Measurements from ENCODE around the gene UNC119.
A peak's percentile ranks its signal among the peaks of the same experiment; 100 is the strongest.

Gene UNC119

GRCh38 chr17:28572259-28573039, 20.0 kb upstream of the UNC119 start:
- DNase-seq = no peak

- DNase-seq = peak; percentile 94 to 96
Observed at GRCh38 chr17:28571361-28572122, 19.1 kb upstream of the UNC119 start, which contains the start of gene PIGS. Gene PIGS, minus strand, starts transcription at chr17:28571524. Its CDS starts 28 bp downstream, at chr17:28571496.

GRCh38 chr17:28570716-28571360, 18.4 kb upstream of the UNC119 start:
- peak; percentile 40 to 47 for DNase-seq

DNA sequence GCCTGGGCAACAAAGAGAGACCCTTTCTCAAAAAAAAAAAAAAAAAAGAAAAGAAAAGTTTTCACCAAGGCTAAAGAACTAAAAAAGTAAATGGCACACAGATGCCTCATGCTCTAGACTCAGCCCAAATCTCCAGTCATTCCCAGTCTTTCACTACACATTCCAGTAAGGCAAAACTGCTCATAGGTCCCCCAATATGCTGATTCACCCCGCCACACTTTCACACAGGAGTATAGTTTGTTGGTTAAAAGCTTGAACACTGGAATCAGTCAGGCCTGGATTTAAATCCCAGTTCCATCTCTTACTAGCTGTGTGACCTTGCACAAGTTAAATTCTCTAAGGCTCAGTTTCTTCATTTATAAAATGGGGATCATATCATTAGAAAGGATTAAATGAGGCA, 17.0 kb upstream of the UNC119 start:
- DNase-seq = no peak

DNA sequence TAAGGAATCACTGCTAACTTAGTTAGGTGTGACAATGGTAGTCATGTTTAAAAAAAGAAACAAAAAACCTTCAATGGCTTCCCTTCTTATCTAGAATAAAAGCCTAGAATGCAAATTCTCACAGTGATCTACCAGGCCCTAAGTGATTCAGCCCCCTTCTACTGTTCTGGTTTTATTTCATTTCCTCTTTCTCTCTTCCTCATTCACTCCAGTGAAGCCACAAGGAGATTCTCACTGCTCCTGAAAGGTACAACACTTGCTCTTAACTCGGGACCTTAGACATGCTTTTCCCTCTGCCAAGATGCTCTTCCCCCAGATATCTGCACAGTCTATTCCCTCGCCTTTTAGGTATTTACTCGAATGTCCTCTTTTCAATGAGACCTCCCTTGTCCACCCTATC, 15.2 kb upstream of the UNC119 start:
- no peak for DNase-seq

- DNase-seq = no peak
Observed at GRCh38 chr17:28563475-28563874, 11.1 kb upstream of the UNC119 start.

DNA sequence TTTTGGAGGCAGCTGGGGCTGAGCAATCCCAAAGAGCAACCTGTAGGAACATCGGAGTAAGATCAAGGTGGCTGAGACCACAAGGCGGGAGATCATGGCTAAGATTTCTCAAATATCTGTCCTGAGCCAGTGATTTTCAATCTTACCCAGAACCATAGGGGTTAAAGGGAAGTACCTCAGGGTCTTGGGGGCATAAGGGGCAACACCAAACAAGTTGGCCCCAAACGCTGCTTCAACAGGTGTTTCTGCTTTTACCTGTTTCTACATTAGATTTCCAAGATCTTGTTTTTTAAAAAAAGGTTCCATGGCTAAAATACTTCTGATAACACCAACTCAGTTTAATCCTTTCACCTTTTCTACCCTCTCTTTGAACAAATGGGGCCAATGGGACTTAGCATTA, 2.6 kb upstream of the UNC119 start:
- no peak for DNase-seq

- no peak for DNase-seq
Observed at GRCh38 chr17:28554565-28554964, 2.1 kb upstream of the UNC119 start.

- no peak for DNase-seq
Observed at GRCh38 chr17:28553000-28553505, 629 bp upstream of the UNC119 start.

DNA sequence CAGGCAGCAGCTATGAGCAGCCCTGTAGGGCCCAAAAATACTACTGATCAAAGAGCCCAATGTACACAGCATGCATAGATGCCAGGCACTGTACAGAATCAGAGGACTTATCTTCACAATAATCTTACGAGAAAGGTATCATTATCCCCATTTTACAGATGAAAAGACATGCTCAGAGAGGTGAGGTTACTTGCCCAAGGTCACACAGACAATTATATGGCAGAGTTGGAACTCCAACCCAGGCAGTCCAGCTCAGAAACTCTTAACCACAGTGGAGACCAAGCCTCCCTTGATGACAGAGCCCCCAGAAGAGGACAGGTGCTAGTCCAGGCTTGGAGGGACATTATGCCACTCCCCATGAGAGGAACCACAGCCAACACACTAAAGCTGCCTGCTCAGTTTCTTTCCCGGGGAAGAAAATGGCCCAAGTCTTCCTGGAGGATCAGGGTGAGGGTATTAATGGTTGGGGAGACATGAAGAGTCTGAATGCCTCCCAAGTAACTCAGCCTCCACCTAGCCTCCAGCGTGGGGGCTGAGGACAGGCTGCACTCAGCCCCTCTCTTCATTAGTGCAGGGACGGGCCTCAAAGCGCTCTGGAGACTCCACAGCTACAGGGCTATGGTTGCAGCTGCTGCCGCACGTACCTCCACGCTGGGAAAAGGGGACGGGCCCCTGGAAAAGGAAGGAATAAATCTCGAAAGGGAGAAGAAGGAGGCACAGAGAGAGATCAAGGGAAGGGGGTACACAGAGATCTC, 826 bp downstream of the UNC119 start:
- no peak for DNase-seq

DNA sequence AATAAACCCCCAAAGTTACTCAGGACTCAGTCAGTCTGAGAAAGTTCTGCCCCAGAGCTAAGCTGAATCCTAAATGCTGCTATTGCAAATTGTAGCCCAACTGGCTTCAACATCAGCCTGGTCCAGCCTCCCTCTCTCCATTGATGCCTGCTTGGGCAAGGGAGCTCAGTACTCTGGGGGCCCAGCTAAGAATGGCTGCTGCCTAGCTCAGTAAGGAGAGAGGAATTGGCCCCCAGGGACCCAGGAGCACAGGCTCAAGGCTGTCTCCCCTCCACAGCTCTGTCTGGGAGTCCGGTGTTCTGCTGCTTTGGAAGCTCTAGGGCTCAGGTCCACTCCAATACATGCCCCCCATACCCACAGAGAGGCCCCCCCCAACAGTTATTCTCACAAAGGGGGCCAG, 1.6 kb downstream of the UNC119 start:
- no peak for DNase-seq

GRCh38 chr17:28549236-28550132, 2.9 kb downstream of the UNC119 start:
- no peak for DNase-seq

- no peak for DNase-seq
Observed at GRCh38 chr17:28548417-28549130, 3.9 kb downstream of the UNC119 start.

GRCh38 chr17:28547623-28548416, 4.6 kb downstream of the UNC119 start:
- peak; percentile 51 to 65 for DNase-seq

DNA sequence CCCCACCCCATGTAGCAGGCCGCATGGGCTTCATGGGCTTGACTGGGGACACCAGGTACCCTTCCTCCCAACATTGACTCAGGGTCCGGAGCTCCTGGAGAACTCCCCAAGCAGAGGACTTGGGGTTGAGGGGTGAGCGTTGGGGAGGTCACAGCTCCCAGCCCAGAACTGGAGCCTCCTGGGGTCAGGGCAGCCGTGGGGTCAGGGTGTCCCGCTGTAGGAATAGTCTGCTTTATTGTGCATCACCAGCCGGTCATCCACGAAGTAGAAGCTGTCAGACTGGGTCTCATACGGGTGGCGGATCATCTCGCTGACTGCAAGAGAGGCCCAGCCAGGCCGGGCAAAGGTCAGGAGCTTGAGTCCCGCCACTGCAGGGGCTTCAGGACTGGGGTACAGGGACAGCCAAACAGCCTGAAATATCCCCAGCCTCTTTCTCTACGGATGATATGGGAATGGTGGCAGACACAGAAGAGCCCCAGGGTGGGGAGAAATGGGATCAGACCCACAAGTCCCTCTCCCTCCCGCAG, 5.3 kb downstream of the UNC119 start:
- DNase-seq = no peak

- DNase-seq = no peak
Observed at GRCh38 chr17:28545787-28546415, 6.5 kb downstream of the UNC119 start.

DNA sequence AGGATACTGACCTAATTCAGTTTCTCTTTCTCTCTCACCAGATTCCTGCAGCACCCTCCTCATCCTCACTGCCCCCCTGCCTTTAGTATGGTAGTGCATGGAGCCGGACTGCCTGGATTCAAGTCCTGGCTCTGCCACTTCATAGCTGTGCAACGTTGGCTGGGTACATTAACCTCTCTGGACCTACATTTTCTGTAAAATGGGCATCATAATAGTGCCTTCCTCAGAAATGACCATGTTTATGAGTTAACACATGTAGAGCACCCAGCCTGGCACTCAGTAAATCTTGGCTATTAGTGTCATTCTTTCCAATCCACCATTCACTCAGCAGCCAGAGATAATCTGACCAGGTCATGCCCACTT, 7.3 kb downstream of the UNC119 start:
- no peak for DNase-seq

DNA sequence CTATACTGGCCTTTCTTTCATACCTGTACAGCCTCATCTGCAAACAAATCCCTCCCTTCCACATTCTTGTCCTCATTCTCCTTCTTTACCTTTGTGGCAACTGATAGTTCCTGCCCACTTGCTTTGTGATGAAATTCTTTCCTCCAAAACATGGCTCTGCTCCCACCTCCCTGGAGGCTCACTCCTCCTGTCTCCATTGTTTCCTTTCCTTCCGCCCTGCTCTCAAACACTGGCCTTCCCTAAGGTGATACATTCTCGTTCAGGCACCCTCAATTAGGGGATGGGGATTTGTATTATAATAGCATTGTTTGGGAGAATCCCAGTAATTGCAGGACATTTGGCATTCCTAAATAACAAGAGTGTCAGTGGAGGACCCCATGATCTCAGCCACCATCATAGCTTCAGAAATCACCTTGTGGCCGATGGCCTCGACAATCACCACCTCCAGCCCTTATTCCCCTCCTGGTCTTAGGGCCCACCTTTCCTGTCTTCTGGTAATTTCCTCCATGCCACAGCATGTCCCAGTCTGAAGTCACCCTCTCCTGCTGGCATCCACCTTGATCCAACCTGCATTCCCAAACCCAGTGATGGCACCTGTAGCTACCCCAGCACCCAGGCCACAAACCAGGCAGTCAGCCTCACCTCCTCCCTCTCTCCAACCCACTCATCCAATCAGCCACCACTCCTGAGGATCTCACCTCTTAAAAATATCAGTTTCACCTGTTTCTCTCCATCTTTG, 7.9 kb downstream of the UNC119 start:
- no peak for DNase-seq

GRCh38 chr17:28541439-28541838, 11.0 kb downstream of the UNC119 start:
- no peak for DNase-seq

Measured in SHP77 (cell line).